ENCODE data around the gene CELF4.

CELF4 gene

GRCh38 chr18:37249895-37250618 lies 315.5 kb downstream of the CELF4 start:
- TF ChIP-seq MAX (IDR thresholded peaks at IDR 0.05): no peak
- TF ChIP-seq RAD21 (IDR thresholded peaks at IDR 0.05; ENCODE audit: low read depth): no peak
- TF ChIP-seq CEBPB (IDR thresholded peaks at IDR 0.05): no peak
- no peak for TF ChIP-seq TCF12 (IDR thresholded peaks at IDR 0.05; ENCODE audit: low read depth)

GRCh38 chr18:37249171-37249886 lies 316.3 kb downstream of the CELF4 start:
- TF ChIP-seq CREB1 (IDR thresholded peaks at IDR 0.05; ENCODE audit: low read depth): no peak
- no peak for TF ChIP-seq TAF1 (IDR thresholded peaks at IDR 0.05; ENCODE audit: low read depth)
- TF ChIP-seq RAD21 (IDR thresholded peaks at IDR 0.05; ENCODE audit: low read depth): no peak
- TF ChIP-seq USF1 (IDR thresholded peaks at IDR 0.05): no peak
- TF ChIP-seq NFIC (IDR thresholded peaks at IDR 0.05): no peak
- TF ChIP-seq TEAD4 (IDR thresholded peaks at IDR 0.05): no peak
- TF ChIP-seq ZBTB7A (IDR thresholded peaks at IDR 0.05; ENCODE audit: low read depth): no peak
- TF ChIP-seq MAX (IDR thresholded peaks at IDR 0.05): no peak
- TF ChIP-seq EGR1 (IDR thresholded peaks at IDR 0.05): no peak
- TF ChIP-seq FOXM1 (IDR thresholded peaks at IDR 0.05; ENCODE audit: borderline replicate concordance, low read depth): no peak

- TF ChIP-seq TEAD4 (IDR thresholded peaks at IDR 0.05) (no peak), CEBPB (IDR thresholded peaks at IDR 0.05) (no peak), FOXM1 (IDR thresholded peaks at IDR 0.05; ENCODE audit: borderline replicate concordance, low read depth) (no peak), REST (IDR thresholded peaks at IDR 0.05; ENCODE audit: low read depth) (no peak), EP300 (IDR thresholded peaks at IDR 0.05; ENCODE audit: borderline replicate concordance) (no peak), NFIC (IDR thresholded peaks at IDR 0.05) (no peak), YY1 (IDR thresholded peaks at IDR 0.05; ENCODE audit: low read depth) (no peak), TAF1 (IDR thresholded peaks at IDR 0.05; ENCODE audit: low read depth) (no peak), RAD21 (IDR thresholded peaks at IDR 0.05; ENCODE audit: low read depth) (no peak)
These were observed 317.3 kb downstream of the CELF4 start for GRCh38 chr18:37248281-37248680.

GRCh38 chr18:37247497-37248161 lies 318.0 kb downstream of the CELF4 start:
- TF ChIP-seq TEAD4 (IDR thresholded peaks at IDR 0.05) (no peak), EP300 (IDR thresholded peaks at IDR 0.05; ENCODE audit: borderline replicate concordance) (no peak), TAF1 (IDR thresholded peaks at IDR 0.05; ENCODE audit: low read depth) (no peak), USF1 (IDR thresholded peaks at IDR 0.05) (no peak), REST (IDR thresholded peaks at IDR 0.05; ENCODE audit: low read depth) (no peak), ZBTB7A (IDR thresholded peaks at IDR 0.05; ENCODE audit: low read depth) (no peak), CEBPB (IDR thresholded peaks at IDR 0.05) (no peak), CREB1 (IDR thresholded peaks at IDR 0.05; ENCODE audit: low read depth) (no peak), EGR1 (IDR thresholded peaks at IDR 0.05) (no peak), YY1 (IDR thresholded peaks at IDR 0.05; ENCODE audit: low read depth) (no peak), MAX (IDR thresholded peaks at IDR 0.05) (no peak), FOXM1 (IDR thresholded peaks at IDR 0.05; ENCODE audit: borderline replicate concordance, low read depth) (no peak), TCF12 (IDR thresholded peaks at IDR 0.05; ENCODE audit: low read depth) (no peak)

GRCh38 chr18:37246779-37247340 lies 318.7 kb downstream of the CELF4 start:
- TF ChIP-seq ZBTB7A (IDR thresholded peaks at IDR 0.05; ENCODE audit: low read depth): no peak
- TF ChIP-seq CEBPB (IDR thresholded peaks at IDR 0.05): no peak
- TF ChIP-seq RAD21 (IDR thresholded peaks at IDR 0.05; ENCODE audit: low read depth): no peak
- TF ChIP-seq TAF1 (IDR thresholded peaks at IDR 0.05; ENCODE audit: low read depth): no peak
- TF ChIP-seq USF1 (IDR thresholded peaks at IDR 0.05): no peak
- no peak for TF ChIP-seq REST (IDR thresholded peaks at IDR 0.05; ENCODE audit: low read depth)
- no peak for TF ChIP-seq TEAD4 (IDR thresholded peaks at IDR 0.05)
- TF ChIP-seq EGR1 (IDR thresholded peaks at IDR 0.05): no peak
- no peak for TF ChIP-seq EP300 (IDR thresholded peaks at IDR 0.05; ENCODE audit: borderline replicate concordance)
- no peak for TF ChIP-seq CREB1 (IDR thresholded peaks at IDR 0.05; ENCODE audit: low read depth)

Data from Ishikawa (cell line).